K562 (cell line): ENCODE measurements around the gene SMURF1. TPM values are rescaled to one million over a fixed set of nuclear protein-coding genes. Genes with fewer than 3 reads are reported as not detected.

ENCODE experiments used
- ATAC-seq: fragments of 200-7000 bp; cut with Tn5 transposase; 3 replicates; pipeline ENCODE4 v1.9.1; 2020; ENCODE audit warnings: moderate library complexity
- BruUV-seq: library from RNA; stranded (reverse); fragments of 400-500 nt; replicated peaks from 2 replicates; lab custom pipeline; 2021; lab: Mats Ljungman, UMichigan
- CTCF ChIA-PET: fragments of 300-600 bp; formaldehyde crosslinking; extraction: SDS; loops from one replicate; lab custom pipeline; 2021; ENCODE audit warnings: low intra/inter-chr PET ratio; lab: Yijun Ruan, JAX
- POLR2A ChIA-PET: fragments of 300-600, 350-650 bp; sonication (Branson Sonifier 250); formaldehyde crosslinking; extraction: SDS; loops from one replicate; lab custom pipeline; 2021; ENCODE audit warnings: antibody characterized with exemption, inconsistent platforms; lab: Yijun Ruan, JAX
- DNase-seq, 4 experiments: peaks; one replicate each; pipeline versions ENCODE4 v3.0.0 to v3.0.0-alpha.2; 2011 to 2018; ENCODE audit warnings: low spot score in 3 of 4, mixed read lengths in 3 of 4; ENCODE audit errors: extremely low read depth in 1 of 4
- FAIRE-seq: peaks from 2 replicates; lab custom pipeline; 2011; peaks lifted over from hg19 to GRCh38; lab: Jason Lieb, UNC
- H2AFZ ChIP-seq: 2 replicates; pipeline ENCODE4 v1.6.0; 2011; ENCODE audit warnings: low read depth, low read length, control low read depth, inconsistent platforms
- H3K27ac ChIP-seq: fragments of 200-600 bp; 3 replicates; pipeline ENCODE4 v1.8.0; 2011; ENCODE audit warnings: low read depth, mild to moderate bottlenecking, control low read depth, inconsistent platforms, low read length, moderate library complexity, mixed read lengths; ENCODE audit errors: extremely low read depth
- H3K27me3 ChIP-seq, 2 experiments: fragments of 300-600 bp in 1 of 2; 2 replicates in 1 of 2; 3 replicates in 1 of 2; pipeline versions ENCODE4 v1.6.0 to v1.8.0; 2011; ENCODE audit warnings: inconsistent platforms in 2 of 2, low read length in 2 of 2, mild to moderate bottlenecking in 1 of 2, mixed read lengths in 1 of 2, moderate library complexity in 1 of 2; ENCODE audit not compliant: control insufficient read depth in 2 of 2, insufficient read depth in 2 of 2
- H3K36me3 ChIP-seq: fragments of 300-600 bp; 3 replicates; pipeline ENCODE4 v1.8.0; 2011; ENCODE audit warnings: mild to moderate bottlenecking, low read length, inconsistent platforms; ENCODE audit not compliant: control insufficient read depth, insufficient read depth
- H3K4me1 ChIP-seq, 2 experiments: fragments of 200-600 bp in 1 of 2; replicated peaks in 1 of 2; 2 replicates in 1 of 2; 3 replicates in 1 of 2; pipeline versions ENCODE4 v1.5.1 to v1.8.0; 2011; ENCODE audit warnings: inconsistent platforms in 2 of 2, low read length in 2 of 2, mild to moderate bottlenecking in 1 of 2, mixed read lengths in 1 of 2, moderate library complexity in 1 of 2; ENCODE audit not compliant: control insufficient read depth in 2 of 2, insufficient read depth in 2 of 2
- H3K4me2 ChIP-seq: 2 replicates; pipeline ENCODE4 v1.6.1; 2011; ENCODE audit warnings: low read length, control low read depth, inconsistent platforms, mixed read lengths; ENCODE audit not compliant: insufficient read depth
- H3K4me3 ChIP-seq: fragments of 200-600 bp; sonication (generic), shearing (Covaris generic); 2 replicates; pipeline ENCODE4 v1.5.1; 2016; ENCODE audit warnings: control low read depth, inconsistent platforms
- H3K79me2 ChIP-seq: fragments of 200-600 bp; 3 replicates; pipeline ENCODE4 v1.8.0; 2011; ENCODE audit warnings: low read length, inconsistent platforms; ENCODE audit not compliant: control insufficient read depth, insufficient read depth
- H3K9ac ChIP-seq, 2 experiments: 2 replicates each; pipeline versions ENCODE4 v1.6.0 to v1.6.1; 2011; ENCODE audit warnings: low read depth in 2 of 2, low read length in 2 of 2, control low read depth in 1 of 2, inconsistent platforms in 1 of 2, mild to moderate bottlenecking in 1 of 2, mixed read lengths in 1 of 2; ENCODE audit not compliant: insufficient read depth in 1 of 2
- H3K9me1 ChIP-seq: one replicate; pipeline ENCODE4 v1.6.0; 2011; ENCODE audit warnings: inconsistent platforms, mild to moderate bottlenecking, low read length, moderate library complexity; ENCODE audit not compliant: control insufficient read depth, insufficient read depth
- H3K9me3 ChIP-seq: replicated peaks from 2 replicates; pipeline ENCODE4 v1.5.1; 2011; ENCODE audit warnings: low read depth, low read length, inconsistent platforms; ENCODE audit not compliant: control insufficient read depth, insufficient read depth
- H4K20me1 ChIP-seq: replicated peaks from 2 replicates; pipeline ENCODE4 v1.6.1; 2011; ENCODE audit warnings: low read length, inconsistent platforms, mixed read lengths; ENCODE audit not compliant: control insufficient read depth, insufficient read depth
- EHMT2 ChIP-seq: fragments of 450-650 bp; IDR thresholded peaks from 2 replicates; pipeline ENCODE4 v1.6.1; 2018; ENCODE audit warnings: antibody characterized with exemption
- ELK3 ChIP-seq: fragments of 450-650 bp; formaldehyde crosslinking; IDR thresholded peaks from 2 replicates; pipeline ENCODE4 v1.4.0; 2020; ENCODE audit warnings: mild to moderate bottlenecking
- GATA2 ChIP-seq: sonication (generic); formaldehyde crosslinking; IDR thresholded peaks from 2 replicates; pipeline ENCODE4 v1.4.0; 2020; ENCODE audit warnings: mild to moderate bottlenecking, missing genetic modification reagents
- HDAC6 ChIP-seq: IDR thresholded peaks from 2 replicates; pipeline ENCODE4 v1.6.1; 2012; ENCODE audit warnings: low read depth, mild to moderate bottlenecking, control low read depth, inconsistent platforms, low read length, moderate library complexity
- KAT2B ChIP-seq: IDR thresholded peaks from one replicate; pipeline ENCODE4 v1.6.1; 2012; ENCODE audit warnings: low read depth, mild to moderate bottlenecking, control low read depth, inconsistent platforms, low read length, moderate library complexity
- TEAD1 ChIP-seq, 2 experiments: fragments of 450-650 bp in 1 of 2; sonication (generic) in 1 of 2; formaldehyde crosslinking; IDR thresholded peaks; 2 replicates each; pipeline versions ENCODE4 v1.4.0 to v1.8.0; 2020 to 2022; ENCODE audit warnings: mild to moderate bottlenecking in 2 of 2, missing genetic modification reagents in 1 of 2
- ZNF175 ChIP-seq: fragments of 200-800 bp; sonication (Bioruptor generic); IDR thresholded peaks from 2 replicates; pipeline ENCODE4 v1.6.1; 2016; ENCODE audit warnings: low read depth, mild to moderate bottlenecking, missing genetic modification characterization, missing compliant biosample characterization
- ZNF41 ChIP-seq: fragments of 250-450 bp; sonication (Bioruptor Pico); conservative IDR thresholded peaks from 2 replicates; pipeline ENCODE4 v1.4.0; 2020; ENCODE audit warnings: mild to moderate bottlenecking
- ZNF707 ChIP-seq: fragments of 250-450 bp; sonication (Bioruptor Pico); conservative IDR thresholded peaks from 2 replicates; pipeline ENCODE4 v1.8.0; 2022; ENCODE audit warnings: inconsistent platforms, mild to moderate bottlenecking, moderate library complexity
- WGBS: fragments of 100-300 bp; shearing (Covaris generic); methylation state at CpG from one replicate; pipeline ENCODE4 v1.1.6; 2016; ENCODE audit warnings: low coverage, mixed read lengths; ENCODE audit not compliant: insufficient coverage; ENCODE audit errors: missing lambda C conversion rate; 5-methylcytosine and 5-hydroxymethylcytosine counted together
- in situ Hi-C: fragments of 300-500 bp; cut with MboI; formaldehyde crosslinking; loops from 4 replicates; pipeline ENCODE4 v1.15.0; 2018; ENCODE audit warnings: inconsistent platforms, mixed read lengths
- intact Hi-C: fragments of 100-400 bp; cut with micrococcal nuclease; formaldehyde crosslinking; loops from 2 replicates; pipeline ENCODE4 v1.14.2; 2022
- polyA plus RNA-seq, 8 experiments: library from polyadenylated mRNA; depleted of rRNA in 4 of 8; stranded (reverse) in 5 of 8; unstranded in 3 of 8; fragments of >200 nt; fragmentation: Nextera tagmentation in 2 of 8; fragmentation: Illumina TruSeq in 1 of 8; extraction: Ambion mirVana in 2 of 8; extraction: Trizol in 1 of 8; gene quantifications; 2 replicates each; pipeline versions ENCODE4 v1.2.1 to v1.2.3, GENCODE V29; 2011 to 2014; ENCODE audit warnings: inconsistent platforms in 1 of 8, missing spikeins in 1 of 8
- total RNA-seq, 7 experiments: library from RNA; depleted of rRNA in 6 of 7; stranded (reverse); fragments of >200 nt in 6 of 7; fragmentation: Illumina TruSeq in 2 of 7; extraction: Trizol in 2 of 7; gene quantifications; 2 replicates each; pipeline versions ENCODE4 v1.2.1 to v1.2.3, GENCODE V29; 2011 to 2021; ENCODE audit warnings: low replicate concordance in 1 of 7
- TF ChIP-seq, protein P1 (sequence below): fragments of 450-650 bp; IDR thresholded peaks from 2 replicates; pipeline ENCODE4 v1.6.1; 2016; ENCODE audit warnings: mild to moderate bottlenecking, moderate library complexity

The SMURF1 gene
- total and polyA plus RNA-seq, 9 of the 15 experiments (the other 6 are each of a cell fraction or from before 2014, with no cell fraction given) = 1.0 to 20.1 (median 12.6) TPM

- CTCF ChIA-PET = no interaction called here
- ATAC-seq = no peak
- no peaks in the 10 kb centered on the region for H3K9me3 ChIP-seq
- no peak overlapping the region for H3K9ac ChIP-seq
- no peak overlapping the region for H3K4me3 ChIP-seq
- peak; percentile 19 for FAIRE-seq
- H2AFZ ChIP-seq = no peak overlapping the region
- no peak overlapping the region for H3K27ac ChIP-seq
- H3K79me2 ChIP-seq = no peaks in the 10 kb centered on the region
- BruUV-seq = no TSS peak
- H3K27me3 ChIP-seq = no peaks in the 10 kb centered on the region
- H4K20me1 ChIP-seq = no peaks in the 10 kb centered on the region
- no peaks in the 10 kb centered on the region for H3K9me1 ChIP-seq
- intact Hi-C loops (no loop called here), in situ Hi-C loops (no loop called here)
- POLR2A ChIA-PET = interaction anchor here (0.5 kb wide), 1 partner anchor 9 kb away, joined by 3 read pairs; no protein-coding TSS in a partner anchor
- no peak overlapping the region for H3K4me2 ChIP-seq
- H3K4me1 ChIP-seq = peaks cover 0 to 3% of the 10 kb centered on the region in 2 experiments; a peak in 1 of 5 replicates
- peaks cover 92% of the 10 kb centered on the region for H3K36me3 ChIP-seq
- WGBS = 95% methylated on average over 11 of the region's 12 CpGs
- no peak for DNase-seq
- TF ChIP-seq ZNF41 (CRISPR knock-in tag) (no peak), EHMT2 (no peak), HDAC6 (no peak), KAT2B (no peak), ZNF175 (CRISPR knock-in tag) (no peak), ZNF707 (CRISPR knock-in tag) (no peak), TEAD1 (CRISPR knock-in tag; IDR thresholded peaks at IDR 0.05) (no peak), ELK3 (CRISPR knock-in tag) (no peak), GATA2 (CRISPR knock-in tag) (no peak)
- TF ChIP-seq, protein P1, sequence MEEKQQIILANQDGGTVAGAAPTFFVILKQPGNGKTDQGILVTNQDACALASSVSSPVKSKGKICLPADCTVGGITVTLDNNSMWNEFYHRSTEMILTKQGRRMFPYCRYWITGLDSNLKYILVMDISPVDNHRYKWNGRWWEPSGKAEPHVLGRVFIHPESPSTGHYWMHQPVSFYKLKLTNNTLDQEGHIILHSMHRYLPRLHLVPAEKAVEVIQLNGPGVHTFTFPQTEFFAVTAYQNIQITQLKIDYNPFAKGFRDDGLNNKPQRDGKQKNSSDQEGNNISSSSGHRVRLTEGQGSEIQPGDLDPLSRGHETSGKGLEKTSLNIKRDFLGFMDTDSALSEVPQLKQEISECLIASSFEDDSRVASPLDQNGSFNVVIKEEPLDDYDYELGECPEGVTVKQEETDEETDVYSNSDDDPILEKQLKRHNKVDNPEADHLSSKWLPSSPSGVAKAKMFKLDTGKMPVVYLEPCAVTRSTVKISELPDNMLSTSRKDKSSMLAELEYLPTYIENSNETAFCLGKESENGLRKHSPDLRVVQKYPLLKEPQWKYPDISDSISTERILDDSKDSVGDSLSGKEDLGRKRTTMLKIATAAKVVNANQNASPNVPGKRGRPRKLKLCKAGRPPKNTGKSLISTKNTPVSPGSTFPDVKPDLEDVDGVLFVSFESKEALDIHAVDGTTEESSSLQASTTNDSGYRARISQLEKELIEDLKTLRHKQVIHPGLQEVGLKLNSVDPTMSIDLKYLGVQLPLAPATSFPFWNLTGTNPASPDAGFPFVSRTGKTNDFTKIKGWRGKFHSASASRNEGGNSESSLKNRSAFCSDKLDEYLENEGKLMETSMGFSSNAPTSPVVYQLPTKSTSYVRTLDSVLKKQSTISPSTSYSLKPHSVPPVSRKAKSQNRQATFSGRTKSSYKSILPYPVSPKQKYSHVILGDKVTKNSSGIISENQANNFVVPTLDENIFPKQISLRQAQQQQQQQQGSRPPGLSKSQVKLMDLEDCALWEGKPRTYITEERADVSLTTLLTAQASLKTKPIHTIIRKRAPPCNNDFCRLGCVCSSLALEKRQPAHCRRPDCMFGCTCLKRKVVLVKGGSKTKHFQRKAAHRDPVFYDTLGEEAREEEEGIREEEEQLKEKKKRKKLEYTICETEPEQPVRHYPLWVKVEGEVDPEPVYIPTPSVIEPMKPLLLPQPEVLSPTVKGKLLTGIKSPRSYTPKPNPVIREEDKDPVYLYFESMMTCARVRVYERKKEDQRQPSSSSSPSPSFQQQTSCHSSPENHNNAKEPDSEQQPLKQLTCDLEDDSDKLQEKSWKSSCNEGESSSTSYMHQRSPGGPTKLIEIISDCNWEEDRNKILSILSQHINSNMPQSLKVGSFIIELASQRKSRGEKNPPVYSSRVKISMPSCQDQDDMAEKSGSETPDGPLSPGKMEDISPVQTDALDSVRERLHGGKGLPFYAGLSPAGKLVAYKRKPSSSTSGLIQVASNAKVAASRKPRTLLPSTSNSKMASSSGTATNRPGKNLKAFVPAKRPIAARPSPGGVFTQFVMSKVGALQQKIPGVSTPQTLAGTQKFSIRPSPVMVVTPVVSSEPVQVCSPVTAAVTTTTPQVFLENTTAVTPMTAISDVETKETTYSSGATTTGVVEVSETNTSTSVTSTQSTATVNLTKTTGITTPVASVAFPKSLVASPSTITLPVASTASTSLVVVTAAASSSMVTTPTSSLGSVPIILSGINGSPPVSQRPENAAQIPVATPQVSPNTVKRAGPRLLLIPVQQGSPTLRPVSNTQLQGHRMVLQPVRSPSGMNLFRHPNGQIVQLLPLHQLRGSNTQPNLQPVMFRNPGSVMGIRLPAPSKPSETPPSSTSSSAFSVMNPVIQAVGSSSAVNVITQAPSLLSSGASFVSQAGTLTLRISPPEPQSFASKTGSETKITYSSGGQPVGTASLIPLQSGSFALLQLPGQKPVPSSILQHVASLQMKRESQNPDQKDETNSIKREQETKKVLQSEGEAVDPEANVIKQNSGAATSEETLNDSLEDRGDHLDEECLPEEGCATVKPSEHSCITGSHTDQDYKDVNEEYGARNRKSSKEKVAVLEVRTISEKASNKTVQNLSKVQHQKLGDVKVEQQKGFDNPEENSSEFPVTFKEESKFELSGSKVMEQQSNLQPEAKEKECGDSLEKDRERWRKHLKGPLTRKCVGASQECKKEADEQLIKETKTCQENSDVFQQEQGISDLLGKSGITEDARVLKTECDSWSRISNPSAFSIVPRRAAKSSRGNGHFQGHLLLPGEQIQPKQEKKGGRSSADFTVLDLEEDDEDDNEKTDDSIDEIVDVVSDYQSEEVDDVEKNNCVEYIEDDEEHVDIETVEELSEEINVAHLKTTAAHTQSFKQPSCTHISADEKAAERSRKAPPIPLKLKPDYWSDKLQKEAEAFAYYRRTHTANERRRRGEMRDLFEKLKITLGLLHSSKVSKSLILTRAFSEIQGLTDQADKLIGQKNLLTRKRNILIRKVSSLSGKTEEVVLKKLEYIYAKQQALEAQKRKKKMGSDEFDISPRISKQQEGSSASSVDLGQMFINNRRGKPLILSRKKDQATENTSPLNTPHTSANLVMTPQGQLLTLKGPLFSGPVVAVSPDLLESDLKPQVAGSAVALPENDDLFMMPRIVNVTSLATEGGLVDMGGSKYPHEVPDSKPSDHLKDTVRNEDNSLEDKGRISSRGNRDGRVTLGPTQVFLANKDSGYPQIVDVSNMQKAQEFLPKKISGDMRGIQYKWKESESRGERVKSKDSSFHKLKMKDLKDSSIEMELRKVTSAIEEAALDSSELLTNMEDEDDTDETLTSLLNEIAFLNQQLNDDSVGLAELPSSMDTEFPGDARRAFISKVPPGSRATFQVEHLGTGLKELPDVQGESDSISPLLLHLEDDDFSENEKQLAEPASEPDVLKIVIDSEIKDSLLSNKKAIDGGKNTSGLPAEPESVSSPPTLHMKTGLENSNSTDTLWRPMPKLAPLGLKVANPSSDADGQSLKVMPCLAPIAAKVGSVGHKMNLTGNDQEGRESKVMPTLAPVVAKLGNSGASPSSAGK = no peak
These were observed 141.6 kb downstream of the SMURF1 start for GRCh38 chr7:99002148-99002826.
